ENCODE results near the gene CLEC4D. TPM values are rescaled to one million over a fixed set of nuclear protein-coding genes. Genes with fewer than 3 reads are reported as not detected.

The CLEC4D gene
- polyA plus RNA-seq, 1 donor (not counting 4 experiments of a cell fraction or from before 2014, with no cell fraction given): not detected

GRCh38 chr12:8559676-8560075 lies 46.4 kb downstream of the CLEC4D start:
- Histone ChIP-seq H3K79me2 (ENCODE audit: control insufficient read depth, insufficient read depth, low read length) (no peaks in the 10 kb centered on the region), H3K4me1 (ENCODE audit: control insufficient read depth, extremely low read depth, insufficient read depth, low read length) (peaks cover 2% of the 10 kb centered on the region), H3K9me3 (ENCODE audit: control insufficient read depth, low read depth, low read length) (no peaks in the 10 kb centered on the region), H4K20me1 (ENCODE audit: control insufficient read depth, extremely low read depth, insufficient read depth, low read length) (no peaks in the 10 kb centered on the region), H3K36me3 (ENCODE audit: control insufficient read depth in 2 of 2, extremely low read depth in 1 of 2, insufficient read depth in 2 of 2, low read length in 2 of 2) (no peaks in the 10 kb centered on the region), H3K27ac (ENCODE audit: control insufficient read depth, insufficient read depth, low read length) (no peak overlapping the region), H3K4me3 (ENCODE audit: control insufficient read depth in 2 of 3, extremely low read depth in 1 of 3, insufficient read depth in 2 of 3, low read depth in 1 of 3, low read length in 3 of 3) (no peak overlapping the region), H2AFZ (ENCODE audit: control insufficient read depth, low read length) (no peak overlapping the region), H3K9ac (ENCODE audit: control insufficient read depth, extremely low read depth, insufficient read depth, low read length) (no peak overlapping the region), H3K9me1 (ENCODE audit: control insufficient read depth, extremely low read depth, insufficient read depth, low read length) (no peaks in the 10 kb centered on the region), H3K27me3 (ENCODE audit: control insufficient read depth, extremely low read depth, insufficient read depth, low read length) (no peaks in the 10 kb centered on the region), H3K4me2 (ENCODE audit: control insufficient read depth, extremely low read depth, insufficient read depth, low read depth, low read length) (no peak overlapping the region)
- FAIRE-seq (no peak), DNase-seq (ENCODE audit: low read depth, low spot score) (no peak)
- dilution Hi-C loops (cut with MboI; ENCODE audit: extremely low pct_ligation_motif_present, low sequenced_read_pairs): no loop called here
- no peak for TF ChIP-seq CTCF (optimal IDR thresholded peaks at IDR 0.05 in 1 of 3, IDR thresholded peaks at IDR 0.05 in 1 of 3, conservative IDR thresholded peaks at IDR 0.05 in 1 of 3; ENCODE audit: extremely low read depth in 1 of 3, insufficient read depth in 2 of 3, low read length in 3 of 3)
- TF ChIP-seq EZH2 (IDR thresholded peaks at IDR 0.05; ENCODE audit: low read length): no peak

GRCh38 chr12:8561011-8561410 lies 47.7 kb downstream of the CLEC4D start:
- FAIRE-seq (no peak), DNase-seq (ENCODE audit: low read depth, low spot score) (no peak)
- H3K27ac ChIP-seq (ENCODE audit: control insufficient read depth, insufficient read depth, low read length): no peak overlapping the region
- no peak overlapping the region for H3K9ac ChIP-seq (ENCODE audit: control insufficient read depth, extremely low read depth, insufficient read depth, low read length)
- TF ChIP-seq CTCF (optimal IDR thresholded peaks at IDR 0.05 in 1 of 3, IDR thresholded peaks at IDR 0.05 in 1 of 3, conservative IDR thresholded peaks at IDR 0.05 in 1 of 3; ENCODE audit: extremely low read depth in 1 of 3, insufficient read depth in 2 of 3, low read length in 3 of 3): no peak
- TF ChIP-seq EZH2 (IDR thresholded peaks at IDR 0.05; ENCODE audit: low read length): no peak
- no peak overlapping the region for H3K4me3 ChIP-seq (ENCODE audit: control insufficient read depth in 2 of 3, extremely low read depth in 1 of 3, insufficient read depth in 2 of 3, low read depth in 1 of 3, low read length in 3 of 3)
- no peaks in the 10 kb centered on the region for H3K36me3 ChIP-seq (ENCODE audit: control insufficient read depth in 2 of 2, extremely low read depth in 1 of 2, insufficient read depth in 2 of 2, low read length in 2 of 2)
- H3K4me2 ChIP-seq (ENCODE audit: control insufficient read depth, extremely low read depth, insufficient read depth, low read depth, low read length): no peak overlapping the region
- dilution Hi-C loops (cut with MboI; ENCODE audit: extremely low pct_ligation_motif_present, low sequenced_read_pairs): no loop called here
- H4K20me1 ChIP-seq (ENCODE audit: control insufficient read depth, extremely low read depth, insufficient read depth, low read length): no peaks in the 10 kb centered on the region
- H3K9me1 ChIP-seq (ENCODE audit: control insufficient read depth, extremely low read depth, insufficient read depth, low read length): no peaks in the 10 kb centered on the region
- H2AFZ ChIP-seq (ENCODE audit: control insufficient read depth, low read length): no peak overlapping the region
- H3K27me3 ChIP-seq (ENCODE audit: control insufficient read depth, extremely low read depth, insufficient read depth, low read length): no peaks in the 10 kb centered on the region
- no peaks in the 10 kb centered on the region for H3K79me2 ChIP-seq (ENCODE audit: control insufficient read depth, insufficient read depth, low read length)
- H3K9me3 ChIP-seq (ENCODE audit: control insufficient read depth, low read depth, low read length): no peaks in the 10 kb centered on the region
- H3K4me1 ChIP-seq (ENCODE audit: control insufficient read depth, extremely low read depth, insufficient read depth, low read length): no peaks in the 10 kb centered on the region

All from keratinocyte (primary cell).